ENCODE results near the gene PCDHGA1.

Gene PCDHGA1

GRCh38 chr5:141521244-141521781, 191.0 kb downstream of the PCDHGA1 start:
- no peak overlapping the region for H3K27ac ChIP-seq (ENCODE audit: insufficient read depth in 1 of 2, low read depth in 1 of 2, low read length in 2 of 2, poor library complexity in 1 of 2, severe bottlenecking in 2 of 2)
- DNase-seq = peak; percentile 38 to 70 (median 69)
- no peaks in the 10 kb centered on the region for H3K9me3 ChIP-seq (ENCODE audit: control extremely low read depth in 1 of 5, control insufficient read depth in 4 of 5, insufficient read depth in 2 of 5, low read depth in 1 of 5, low read length in 4 of 5)
- 100% methylated on average over 2 of the region's 2 CpGs for WGBS (ENCODE audit: insufficient coverage)
- peaks cover 20 to 96% (median 65%) of the 10 kb centered on the region in 4 experiments for H3K36me3 ChIP-seq (ENCODE audit: control insufficient read depth in 4 of 4, insufficient read depth in 4 of 4, low read length in 3 of 4)
- no peaks in the 10 kb centered on the region for H3K27me3 ChIP-seq (replicated peaks in 2 of 5; ENCODE audit: control insufficient read depth in 4 of 5, insufficient read depth in 5 of 5, low read length in 4 of 5)
- H3K4me1 ChIP-seq (ENCODE audit: control extremely low read depth in 1 of 4, control insufficient read depth in 4 of 4, insufficient read depth in 4 of 4, low read length in 3 of 4) = peaks cover 10 to 23% (median 12%) of the 10 kb centered on the region in 4 experiments
- CTCF ChIA-PET = interaction anchor here (0.7 to 10.3 kb wide), 9 partner anchors 11 to 201 kb away, joined by 3 to 178 read pairs (median 32); partner anchors contain the start of genes PCDHGA10, PCDHGA12, PCDHGB7 and PCDHGC3
- POLR2A ChIA-PET = no interaction called here
- H3K4me3 ChIP-seq (ENCODE audit: control insufficient read depth in 1 of 7, extremely low read depth in 1 of 7, insufficient read depth in 4 of 7, low read depth in 2 of 7, low read length in 6 of 7) = no peak overlapping the region

GRCh38 chr5:141522301-141522700, 192.0 kb downstream of the PCDHGA1 start:
- WGBS (ENCODE audit: insufficient coverage) = no CpG with 5 or more reads among the region's 2 CpGs
- POLR2A ChIA-PET = no interaction called here

GRCh38 chr5:141523991-141524390, 193.7 kb downstream of the PCDHGA1 start:
- H3K27me3 ChIP-seq (replicated peaks in 2 of 5; ENCODE audit: control insufficient read depth in 4 of 5, insufficient read depth in 5 of 5, low read length in 4 of 5) = no peaks in the 10 kb centered on the region
- POLR2A ChIA-PET = no interaction called here

More at GRCh38 chr5:141522301-141522700, 192.0 kb downstream of the PCDHGA1 start:
- DNase-seq = peak in 2 of 3 donors; percentile 45 to 59
- H3K27me3 ChIP-seq (replicated peaks in 2 of 5; ENCODE audit: control insufficient read depth in 4 of 5, insufficient read depth in 5 of 5, low read length in 4 of 5) = no peaks in the 10 kb centered on the region
- peaks cover 7 to 19% (median 8%) of the 10 kb centered on the region in 4 experiments for H3K4me1 ChIP-seq (ENCODE audit: control extremely low read depth in 1 of 4, control insufficient read depth in 4 of 4, insufficient read depth in 4 of 4, low read length in 3 of 4)
- peaks cover 18 to 96% (median 67%) of the 10 kb centered on the region in 4 experiments for H3K36me3 ChIP-seq (ENCODE audit: control insufficient read depth in 4 of 4, insufficient read depth in 4 of 4, low read length in 3 of 4)
- H3K4me3 ChIP-seq (ENCODE audit: control insufficient read depth in 1 of 7, extremely low read depth in 1 of 7, insufficient read depth in 4 of 7, low read depth in 2 of 7, low read length in 6 of 7) = no peak overlapping the region
- H3K9me3 ChIP-seq (ENCODE audit: control extremely low read depth in 1 of 5, control insufficient read depth in 4 of 5, insufficient read depth in 2 of 5, low read depth in 1 of 5, low read length in 4 of 5) = no peaks in the 10 kb centered on the region
- H3K27ac ChIP-seq (ENCODE audit: insufficient read depth in 1 of 2, low read depth in 1 of 2, low read length in 2 of 2, poor library complexity in 1 of 2, severe bottlenecking in 2 of 2) = no peak overlapping the region
- CTCF ChIA-PET = interaction anchor here (1.2 to 10.3 kb wide), 10 partner anchors 12 to 108 kb away, joined by 5 to 178 read pairs (median 30); partner anchors contain the start of genes PCDHGA10, PCDHGA11, PCDHGA12 and PCDHGB7

GRCh38 chr5:141524604-141525597, 194.6 kb downstream of the PCDHGA1 start:
- no peak overlapping the region for H3K4me3 ChIP-seq (ENCODE audit: control insufficient read depth in 1 of 7, extremely low read depth in 1 of 7, insufficient read depth in 4 of 7, low read depth in 2 of 7, low read length in 6 of 7)
- no peak overlapping the region for H3K27ac ChIP-seq (ENCODE audit: insufficient read depth in 1 of 2, low read depth in 1 of 2, low read length in 2 of 2, poor library complexity in 1 of 2, severe bottlenecking in 2 of 2)
- peaks cover 7 to 19% (median 8%) of the 10 kb centered on the region in 4 experiments for H3K4me1 ChIP-seq (ENCODE audit: control extremely low read depth in 1 of 4, control insufficient read depth in 4 of 4, insufficient read depth in 4 of 4, low read length in 3 of 4)
- H3K27me3 ChIP-seq (replicated peaks in 2 of 5; ENCODE audit: control insufficient read depth in 4 of 5, insufficient read depth in 5 of 5, low read length in 4 of 5) = no peaks in the 10 kb centered on the region
- peak; percentile 63 to 78 (median 67) for DNase-seq
- H3K36me3 ChIP-seq (ENCODE audit: control insufficient read depth in 4 of 4, insufficient read depth in 4 of 4, low read length in 3 of 4) = peaks cover 17 to 97% (median 61%) of the 10 kb centered on the region in 4 experiments
- ChIA-PET POLR2A (no interaction called here), CTCF (interaction anchor here (0.6 to 10.3 kb wide), 22 partner anchors 10 to 1448 kb away, joined by 3 to 178 read pairs (median 6); partner anchors contain the start of genes PCDHB14, PCDHGA10, PCDHGA11 and PCDHGA12)
- H3K9me3 ChIP-seq (ENCODE audit: control extremely low read depth in 1 of 5, control insufficient read depth in 4 of 5, insufficient read depth in 2 of 5, low read depth in 1 of 5, low read length in 4 of 5) = no peaks in the 10 kb centered on the region
- WGBS (ENCODE audit: insufficient coverage) = 60% methylated on average over 6 of the region's 12 CpGs

More at GRCh38 chr5:141523991-141524390, 193.7 kb downstream of the PCDHGA1 start:
- H3K27ac ChIP-seq (ENCODE audit: insufficient read depth in 1 of 2, low read depth in 1 of 2, low read length in 2 of 2, poor library complexity in 1 of 2, severe bottlenecking in 2 of 2) = no peak overlapping the region
- peaks cover 7 to 19% (median 8%) of the 10 kb centered on the region in 4 experiments for H3K4me1 ChIP-seq (ENCODE audit: control extremely low read depth in 1 of 4, control insufficient read depth in 4 of 4, insufficient read depth in 4 of 4, low read length in 3 of 4)
- no peak overlapping the region for H3K4me3 ChIP-seq (ENCODE audit: control insufficient read depth in 1 of 7, extremely low read depth in 1 of 7, insufficient read depth in 4 of 7, low read depth in 2 of 7, low read length in 6 of 7)
- no peak for DNase-seq
- H3K36me3 ChIP-seq (ENCODE audit: control insufficient read depth in 4 of 4, insufficient read depth in 4 of 4, low read length in 3 of 4) = peaks cover 17 to 97% (median 64%) of the 10 kb centered on the region in 4 experiments
- no peaks in the 10 kb centered on the region for H3K9me3 ChIP-seq (ENCODE audit: control extremely low read depth in 1 of 5, control insufficient read depth in 4 of 5, insufficient read depth in 2 of 5, low read depth in 1 of 5, low read length in 4 of 5)
- CTCF ChIA-PET = interaction anchor here (0.7 to 10.3 kb wide), 26 partner anchors 11 to 204 kb away, joined by 3 to 178 read pairs (median 4); partner anchors contain the start of genes PCDHGA10, PCDHGA11, PCDHGA12 and PCDHGB3
- 89% methylated on average over 5 of the region's 8 CpGs for WGBS (ENCODE audit: insufficient coverage)

- H3K9me3 ChIP-seq (ENCODE audit: control extremely low read depth in 1 of 5, control insufficient read depth in 4 of 5, insufficient read depth in 2 of 5, low read depth in 1 of 5, low read length in 4 of 5) = no peaks in the 10 kb centered on the region
- H3K4me1 ChIP-seq (ENCODE audit: control extremely low read depth in 1 of 4, control insufficient read depth in 4 of 4, insufficient read depth in 4 of 4, low read length in 3 of 4) = peaks cover 3 to 19% (median 8%) of the 10 kb centered on the region in 4 experiments
- ChIA-PET POLR2A (no interaction called here), CTCF (interaction anchor here (0.7 to 10.3 kb wide), 15 partner anchors 9 to 303 kb away, joined by 3 to 178 read pairs (median 14); partner anchors contain the start of genes PCDHB14, PCDHGA10, PCDHGA12 and PCDHGB3)
- 97% methylated on average over 6 of the region's 7 CpGs for WGBS (ENCODE audit: insufficient coverage)
- peaks cover 13 to 95% (median 55%) of the 10 kb centered on the region in 4 experiments for H3K36me3 ChIP-seq (ENCODE audit: control insufficient read depth in 4 of 4, insufficient read depth in 4 of 4, low read length in 3 of 4)
- H3K27me3 ChIP-seq (replicated peaks in 2 of 5; ENCODE audit: control insufficient read depth in 4 of 5, insufficient read depth in 5 of 5, low read length in 4 of 5) = no peaks in the 10 kb centered on the region
- DNase-seq = no peak
- no peak overlapping the region for H3K27ac ChIP-seq (ENCODE audit: insufficient read depth in 1 of 2, low read depth in 1 of 2, low read length in 2 of 2, poor library complexity in 1 of 2, severe bottlenecking in 2 of 2)
- no peak overlapping the region for H3K4me3 ChIP-seq (ENCODE audit: control insufficient read depth in 1 of 7, extremely low read depth in 1 of 7, insufficient read depth in 4 of 7, low read depth in 2 of 7, low read length in 6 of 7)
Measured at GRCh38 chr5:141525653-141526052, 195.3 kb downstream of the PCDHGA1 start.

- no peaks in the 10 kb centered on the region for H3K27me3 ChIP-seq (replicated peaks in 2 of 5; ENCODE audit: control insufficient read depth in 4 of 5, insufficient read depth in 5 of 5, low read length in 4 of 5)
- H3K27ac ChIP-seq (ENCODE audit: insufficient read depth in 1 of 2, low read depth in 1 of 2, low read length in 2 of 2, poor library complexity in 1 of 2, severe bottlenecking in 2 of 2) = no peak overlapping the region
- DNase-seq = no peak
- H3K36me3 ChIP-seq (ENCODE audit: control insufficient read depth in 4 of 4, insufficient read depth in 4 of 4, low read length in 3 of 4) = peaks cover 13 to 89% (median 53%) of the 10 kb centered on the region in 4 experiments
- WGBS (ENCODE audit: insufficient coverage) = no CpG with 5 or more reads among the region's 1 CpG
- ChIA-PET CTCF (interaction anchor here (0.8 to 10.3 kb wide), 10 partner anchors 8 to 113 kb away, joined by 3 to 178 read pairs (median 8); partner anchors contain the start of genes PCDHGA10, PCDHGA12, PCDHGB7 and PCDHGC3), POLR2A (no interaction called here)
- H3K4me1 ChIP-seq (ENCODE audit: control extremely low read depth in 1 of 4, control insufficient read depth in 4 of 4, insufficient read depth in 4 of 4, low read length in 3 of 4) = peaks cover 0 to 5% (median 3%) of the 10 kb centered on the region in 4 experiments
- H3K9me3 ChIP-seq (ENCODE audit: control extremely low read depth in 1 of 5, control insufficient read depth in 4 of 5, insufficient read depth in 2 of 5, low read depth in 1 of 5, low read length in 4 of 5) = no peaks in the 10 kb centered on the region
- no peak overlapping the region for H3K4me3 ChIP-seq (ENCODE audit: control insufficient read depth in 1 of 7, extremely low read depth in 1 of 7, insufficient read depth in 4 of 7, low read depth in 2 of 7, low read length in 6 of 7)
Measured at GRCh38 chr5:141527426-141527825, 197.1 kb downstream of the PCDHGA1 start.

All from common myeloid progenitor, CD34-positive (primary cell).